GM23338 (cell line): ENCODE data around the gene ZSWIM1. TPM values are rescaled to one million over a fixed set of nuclear protein-coding genes. Genes with fewer than 3 reads are reported as not detected.
A peak's percentile ranks its signal among the peaks of the same experiment; 100 is the strongest.

Experiments used
- ATAC-seq: fragments of 200-7000 bp; cut with Tn5 transposase; 3 replicates; pipeline ENCODE4 v1.9.1; 2020
- DNase-seq: peaks from one replicate; pipeline ENCODE4 v3.0.0-alpha.2; 2015; ENCODE audit warnings: low spot score
- H2AFZ ChIP-seq: fragments of 200-600 bp; sonication (generic); 2 replicates; pipeline ENCODE4 v1.8.0; 2016; ENCODE audit warnings: antibody characterized with exemption, mild to moderate bottlenecking, moderate library complexity
- H3F3A ChIP-seq: fragments of 200-600 bp; sonication (generic); replicated peaks from 2 replicates; pipeline ENCODE4 v1.8.0; 2017; ENCODE audit warnings: antibody characterized with exemption, mixed run types, low read depth
- H3K27ac ChIP-seq: fragments of 200-600 bp; sonication (generic); 2 replicates; pipeline ENCODE4 v1.6.1; 2016; ENCODE audit warnings: low read depth
- H3K27me3 ChIP-seq: fragments of 200-600 bp; sonication (generic); 2 replicates; pipeline ENCODE4 v1.8.0; 2016; ENCODE audit warnings: mild to moderate bottlenecking, mixed run types, moderate library complexity; ENCODE audit not compliant: insufficient read depth
- H3K36me3 ChIP-seq: fragments of 200-600 bp; sonication (generic); 2 replicates; pipeline ENCODE4 v1.8.0; 2016; ENCODE audit warnings: mild to moderate bottlenecking; ENCODE audit not compliant: insufficient read depth
- H3K4me1 ChIP-seq: fragments of 200-600 bp; sonication (generic); 2 replicates; pipeline ENCODE4 v1.8.0; 2016; ENCODE audit warnings: mild to moderate bottlenecking, moderate library complexity; ENCODE audit not compliant: insufficient read depth
- H3K4me2 ChIP-seq: fragments of 200-600 bp; sonication (generic); 2 replicates; pipeline ENCODE4 v1.7.1; 2017; ENCODE audit warnings: mixed run types
- H3K4me3 ChIP-seq: fragments of 200-600 bp; sonication (generic); 2 replicates; pipeline ENCODE4 v1.6.1; 2016; ENCODE audit warnings: mixed run types
- H3K79me2 ChIP-seq: fragments of 200-600 bp; sonication (generic); replicated peaks from 2 replicates; pipeline ENCODE4 v1.8.0; 2017; ENCODE audit warnings: mild to moderate bottlenecking; ENCODE audit not compliant: insufficient read depth
- H3K9me2 ChIP-seq: fragments of 200-600 bp; sonication (generic); 2 replicates; pipeline ENCODE4 v1.8.0; 2017; ENCODE audit not compliant: insufficient read depth
- H4K20me1 ChIP-seq: fragments of 200-600 bp; sonication (generic); replicated peaks from 2 replicates; pipeline ENCODE4 v1.8.0; 2017; ENCODE audit warnings: mild to moderate bottlenecking; ENCODE audit not compliant: insufficient read depth
- H3K27ac Mint-ChIP-seq: 2 replicates; pipeline ENCODE4 v1.8.0; 2020; ENCODE audit warnings: inconsistent platforms, mild to moderate bottlenecking, moderate library complexity, mixed read lengths
- H3K27me3 Mint-ChIP-seq: 3 replicates; pipeline ENCODE4 v1.8.0; 2022; ENCODE audit warnings: low read depth, mild to moderate bottlenecking, moderate library complexity, mixed read lengths, inconsistent platforms; ENCODE audit not compliant: insufficient read depth, poor library complexity
- H3K36me3 Mint-ChIP-seq: 3 replicates; pipeline ENCODE4 v1.8.0; 2021; ENCODE audit warnings: low read depth, mild to moderate bottlenecking, inconsistent platforms, moderate library complexity, mixed read lengths
- H3K4me1 Mint-ChIP-seq: 3 replicates; pipeline ENCODE4 v1.8.0; 2020; ENCODE audit warnings: mild to moderate bottlenecking, inconsistent platforms, mixed read lengths
- H3K4me3 Mint-ChIP-seq: 3 replicates; pipeline ENCODE4 v1.8.0; 2021; ENCODE audit warnings: moderate library complexity, mild to moderate bottlenecking, inconsistent platforms, mixed read lengths
- H3K9me3 Mint-ChIP-seq: 3 replicates; pipeline ENCODE4 v1.8.0; 2020; ENCODE audit warnings: moderate library complexity, mild to moderate bottlenecking, inconsistent platforms, mixed read lengths
- CREB1 ChIP-seq: fragments of 250-450 bp; sonication (Bioruptor Pico); IDR thresholded peaks from 2 replicates; pipeline ENCODE4 v1.5.0; 2020; ENCODE audit warnings: low read depth, mild to moderate bottlenecking, moderate library complexity
- ETS1 ChIP-seq: IDR thresholded peaks from 2 replicates; pipeline ENCODE4 v1.6.1; 2016; ENCODE audit warnings: antibody characterized with exemption
- EZH2 ChIP-seq: fragments of 200-600 bp; sonication (generic); IDR thresholded peaks from one replicate; pipeline ENCODE4 v1.8.0; 2017; ENCODE audit warnings: antibody characterized with exemption, mild to moderate bottlenecking, low read depth; ENCODE audit not compliant: unreplicated experiment
- EZH2phosphoT487 ChIP-seq: fragments of 200-600 bp; sonication (generic); IDR thresholded peaks from one replicate; pipeline ENCODE4 v1.8.1; 2018; ENCODE audit warnings: antibody characterized with exemption; ENCODE audit not compliant: unreplicated experiment
- JUNB ChIP-seq: IDR thresholded peaks from one replicate; pipeline ENCODE4 v1.6.1; 2016; ENCODE audit warnings: antibody characterized with exemption; ENCODE audit not compliant: unreplicated experiment
- NANOG ChIP-seq: IDR thresholded peaks from 2 replicates; pipeline ENCODE4 v1.6.1; 2016; ENCODE audit warnings: antibody characterized with exemption, borderline replicate concordance
- POLR2AphosphoS5 ChIP-seq: IDR thresholded peaks from 2 replicates; pipeline ENCODE4 v1.6.1; 2016; ENCODE audit warnings: antibody characterized with exemption, low read depth
- STAT1 ChIP-seq: IDR thresholded peaks from one replicate; pipeline ENCODE4 v1.6.1; 2016; ENCODE audit warnings: antibody characterized with exemption; ENCODE audit not compliant: unreplicated experiment
- ZNF114 ChIP-seq: fragments of 250-450 bp; sonication (Bioruptor Pico); IDR thresholded peaks from 2 replicates; pipeline ENCODE4 v1.5.0; 2020; ENCODE audit warnings: mild to moderate bottlenecking, moderate library complexity
- ZNF331 ChIP-seq: fragments of 250-450 bp; sonication (Bioruptor Pico); IDR thresholded peaks from 2 replicates; pipeline ENCODE4 v1.5.0; 2020; ENCODE audit warnings: low read depth, mild to moderate bottlenecking, moderate library complexity
- ZNF462 ChIP-seq: fragments of 250-450 bp; sonication (Bioruptor Pico); IDR thresholded peaks from 2 replicates; pipeline ENCODE4 v1.5.0; 2020; ENCODE audit warnings: mild to moderate bottlenecking, moderate library complexity
- polyA plus RNA-seq: library from polyadenylated mRNA; unstranded; fragments of >200 nt; fragmentation: Nextera tagmentation; extraction: Ambion mirVana; gene quantifications from 2 replicates; pipeline ENCODE4 v1.2.1, GENCODE V29; 2016
- total RNA-seq: library from RNA; depleted of rRNA; stranded (reverse); fragments of >200 nt; shearing (Covaris generic); gene quantifications from 2 replicates; pipeline ENCODE4 v1.2.3, GENCODE V29; 2014
- TF ChIP-seq, protein P1 (sequence below): IDR thresholded peaks from one replicate; pipeline ENCODE4 v1.6.1; 2018; ENCODE audit warnings: antibody characterized with exemption; ENCODE audit not compliant: unreplicated experiment
- TF ChIP-seq, protein P2 (sequence below), 2 experiments: fragments of 200-600 bp in 1 of 2; sonication (generic) in 1 of 2; conservative IDR thresholded peaks; 2 replicates each; pipeline versions ENCODE4 v1.5.1 to v1.6.1; 2016 to 2017; ENCODE audit warnings: antibody characterized with exemption in 2 of 2, low read depth in 2 of 2, mild to moderate bottlenecking in 2 of 2, moderate library complexity in 1 of 2

The ZSWIM1 gene
- total and polyA plus RNA-seq, 2 experiments from 2014 or later = 11.5 to 16.2 TPM

- no peaks in the 10 kb centered on the region for H3K9me2 ChIP-seq
- H3K9me3 Mint-ChIP-seq = no peaks in the 10 kb centered on the region; the same call in 2 of the 3 replicates
- H3K36me3 ChIP-seq = peaks cover 23% of the 10 kb centered on the region
- H3K4me1 Mint-ChIP-seq = peaks cover 6% of the 10 kb centered on the region; the same call in 2 of the 3 replicates
- no peaks in the 10 kb centered on the region for H3K27me3 ChIP-seq
- DNase-seq = no peak
- ATAC-seq = peak; percentile 41; the same call in 2 of the 3 replicates
- H3K4me3 Mint-ChIP-seq = no peak overlapping the region
- H4K20me1 ChIP-seq = peaks cover 25% of the 10 kb centered on the region
- no peaks in the 10 kb centered on the region; the same call in 1 of the 2 replicates for H3K4me1 ChIP-seq
- H3K4me3 ChIP-seq = no peak overlapping the region
- H3K27me3 Mint-ChIP-seq = peaks cover 25% of the 10 kb centered on the region
- H3K79me2 ChIP-seq = peaks cover 6% of the 10 kb centered on the region
- peaks cover 84% of the 10 kb centered on the region for H3K36me3 Mint-ChIP-seq
- H2AFZ ChIP-seq = no peak overlapping the region
- no peak overlapping the region for H3K27ac ChIP-seq
- no peak overlapping the region for H3K27ac Mint-ChIP-seq
- H3F3A ChIP-seq = 0 out of 2 replicates have a peak, but pooled peaks cover 5% of the 10 kb centered on the region
- TF ChIP-seq JUNB (no peak), ZNF114 (CRISPR knock-in tag) (no peak), POLR2AphosphoS5 (no peak), CREB1 (CRISPR knock-in tag) (no peak), ETS1 (no peak), EZH2phosphoT487 (no peak), STAT1 (no peak), NANOG (no peak), EZH2 (no peak), ZNF462 (CRISPR knock-in tag) (no peak), ZNF331 (CRISPR knock-in tag) (no peak)
- TF ChIP-seq, protein P1, sequence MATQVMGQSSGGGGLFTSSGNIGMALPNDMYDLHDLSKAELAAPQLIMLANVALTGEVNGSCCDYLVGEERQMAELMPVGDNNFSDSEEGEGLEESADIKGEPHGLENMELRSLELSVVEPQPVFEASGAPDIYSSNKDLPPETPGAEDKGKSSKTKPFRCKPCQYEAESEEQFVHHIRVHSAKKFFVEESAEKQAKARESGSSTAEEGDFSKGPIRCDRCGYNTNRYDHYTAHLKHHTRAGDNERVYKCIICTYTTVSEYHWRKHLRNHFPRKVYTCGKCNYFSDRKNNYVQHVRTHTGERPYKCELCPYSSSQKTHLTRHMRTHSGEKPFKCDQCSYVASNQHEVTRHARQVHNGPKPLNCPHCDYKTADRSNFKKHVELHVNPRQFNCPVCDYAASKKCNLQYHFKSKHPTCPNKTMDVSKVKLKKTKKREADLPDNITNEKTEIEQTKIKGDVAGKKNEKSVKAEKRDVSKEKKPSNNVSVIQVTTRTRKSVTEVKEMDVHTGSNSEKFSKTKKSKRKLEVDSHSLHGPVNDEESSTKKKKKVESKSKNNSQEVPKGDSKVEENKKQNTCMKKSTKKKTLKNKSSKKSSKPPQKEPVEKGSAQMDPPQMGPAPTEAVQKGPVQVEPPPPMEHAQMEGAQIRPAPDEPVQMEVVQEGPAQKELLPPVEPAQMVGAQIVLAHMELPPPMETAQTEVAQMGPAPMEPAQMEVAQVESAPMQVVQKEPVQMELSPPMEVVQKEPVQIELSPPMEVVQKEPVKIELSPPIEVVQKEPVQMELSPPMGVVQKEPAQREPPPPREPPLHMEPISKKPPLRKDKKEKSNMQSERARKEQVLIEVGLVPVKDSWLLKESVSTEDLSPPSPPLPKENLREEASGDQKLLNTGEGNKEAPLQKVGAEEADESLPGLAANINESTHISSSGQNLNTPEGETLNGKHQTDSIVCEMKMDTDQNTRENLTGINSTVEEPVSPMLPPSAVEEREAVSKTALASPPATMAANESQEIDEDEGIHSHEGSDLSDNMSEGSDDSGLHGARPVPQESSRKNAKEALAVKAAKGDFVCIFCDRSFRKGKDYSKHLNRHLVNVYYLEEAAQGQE = no peak
- TF ChIP-seq, protein P2, sequence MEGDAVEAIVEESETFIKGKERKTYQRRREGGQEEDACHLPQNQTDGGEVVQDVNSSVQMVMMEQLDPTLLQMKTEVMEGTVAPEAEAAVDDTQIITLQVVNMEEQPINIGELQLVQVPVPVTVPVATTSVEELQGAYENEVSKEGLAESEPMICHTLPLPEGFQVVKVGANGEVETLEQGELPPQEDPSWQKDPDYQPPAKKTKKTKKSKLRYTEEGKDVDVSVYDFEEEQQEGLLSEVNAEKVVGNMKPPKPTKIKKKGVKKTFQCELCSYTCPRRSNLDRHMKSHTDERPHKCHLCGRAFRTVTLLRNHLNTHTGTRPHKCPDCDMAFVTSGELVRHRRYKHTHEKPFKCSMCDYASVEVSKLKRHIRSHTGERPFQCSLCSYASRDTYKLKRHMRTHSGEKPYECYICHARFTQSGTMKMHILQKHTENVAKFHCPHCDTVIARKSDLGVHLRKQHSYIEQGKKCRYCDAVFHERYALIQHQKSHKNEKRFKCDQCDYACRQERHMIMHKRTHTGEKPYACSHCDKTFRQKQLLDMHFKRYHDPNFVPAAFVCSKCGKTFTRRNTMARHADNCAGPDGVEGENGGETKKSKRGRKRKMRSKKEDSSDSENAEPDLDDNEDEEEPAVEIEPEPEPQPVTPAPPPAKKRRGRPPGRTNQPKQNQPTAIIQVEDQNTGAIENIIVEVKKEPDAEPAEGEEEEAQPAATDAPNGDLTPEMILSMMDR (conservative IDR thresholded peaks at IDR 0.05; ENCODE audit: low read depth in 2 of 2) = no peak
- H3K4me2 ChIP-seq = no peak overlapping the region
Observed at GRCh38 chr20:45904583-45905504, 23.8 kb downstream of the ZSWIM1 start.
